NB4 (cell line): Measurements from ENCODE around the gene CTNNA3.

Experiments
- DNase-seq: peaks from one replicate; pipeline ENCODE4 v3.0.0; 2010; ENCODE audit warnings: low read depth
- H3K4me3 ChIP-seq: one replicate; pipeline ENCODE4 v1.5.1; 2011; ENCODE audit warnings: mild to moderate bottlenecking, low read depth, low read length, moderate library complexity
- CTCF ChIP-seq: IDR thresholded peaks from one replicate; pipeline ENCODE4 v1.5.1; 2012; ENCODE audit warnings: low read depth, low read length
- MAX ChIP-seq: IDR thresholded peaks from 2 replicates; pipeline ENCODE4 v1.6.1; 2011; ENCODE audit warnings: low read depth, low read length
- MYC ChIP-seq: IDR thresholded peaks from 2 replicates; pipeline ENCODE4 v1.6.1; 2011; ENCODE audit warnings: low read depth, low read length
- POLR2A ChIP-seq: IDR thresholded peaks from 2 replicates; pipeline ENCODE4 v1.6.1; 2011; ENCODE audit warnings: mild to moderate bottlenecking; ENCODE audit not compliant: insufficient read length; ENCODE audit errors: extremely low read depth

The CTNNA3 gene

GRCh38 chr10:67110286-67110685 lies 585.7 kb downstream of the CTNNA3 start:
- no peak overlapping the region for H3K4me3 ChIP-seq
- no peak for DNase-seq
- TF ChIP-seq MAX: no peak
- no peak for TF ChIP-seq CTCF
- TF ChIP-seq MYC: no peak
- TF ChIP-seq POLR2A: no peak

GRCh38 chr10:67107670-67108069 lies 588.3 kb downstream of the CTNNA3 start:
- DNase-seq: no peak
- no peak overlapping the region for H3K4me3 ChIP-seq
- TF ChIP-seq CTCF (no peak), POLR2A (no peak), MAX (no peak), MYC (no peak)

- no peak overlapping the region for H3K4me3 ChIP-seq
- TF ChIP-seq POLR2A: no peak
- TF ChIP-seq MAX: no peak
- no peak for DNase-seq
Measured at GRCh38 chr10:67100951-67101350, 595.0 kb downstream of the CTNNA3 start.

- H3K4me3 ChIP-seq: no peak overlapping the region
- TF ChIP-seq POLR2A (no peak), CTCF (no peak), MAX (no peak), MYC (no peak)
- no peak for DNase-seq
Measured at GRCh38 chr10:67098461-67098860, 597.5 kb downstream of the CTNNA3 start.

- no peak for DNase-seq
- no peak for TF ChIP-seq POLR2A
- no peak for TF ChIP-seq MYC
- no peak for TF ChIP-seq CTCF
- TF ChIP-seq MAX: no peak
- no peak overlapping the region for H3K4me3 ChIP-seq
Measured at GRCh38 chr10:67095531-67095930, 600.5 kb downstream of the CTNNA3 start.

- H3K4me3 ChIP-seq: no peak overlapping the region
- DNase-seq: no peak
- TF ChIP-seq MAX (no peak), POLR2A (no peak), CTCF (no peak), MYC (no peak)
Measured at GRCh38 chr10:67088036-67088435, 608.0 kb downstream of the CTNNA3 start.
